Osteocyte (in vitro differentiated cells): ENCODE data around the gene SLC26A1. TPM values are rescaled to one million over a fixed set of nuclear protein-coding genes. Genes with fewer than 3 reads are reported as not detected.
"Not testable (repeated sequence)": the region's sequence is repeated elsewhere in the genome, so short reads cannot be mapped to it uniquely, and the experiment has no call there.

Experiments
- DNase-seq: peaks from one replicate; pipeline ENCODE4 v3.0.0; 2021; ENCODE audit warnings: mixed read lengths; ENCODE audit not compliant: unreplicated experiment; ENCODE audit errors: extremely low spot score
- H3K27ac Mint-ChIP-seq: one replicate; pipeline ENCODE4 v1.8.0; 2021; ENCODE audit warnings: mild to moderate bottlenecking, mixed read lengths; ENCODE audit not compliant: unreplicated experiment
- H3K27me3 Mint-ChIP-seq: one replicate; pipeline ENCODE4 v1.8.0; 2021; ENCODE audit warnings: mixed read lengths; ENCODE audit not compliant: unreplicated experiment
- H3K36me3 Mint-ChIP-seq: one replicate; pipeline ENCODE4 v1.8.0; 2021; ENCODE audit warnings: mixed read lengths; ENCODE audit not compliant: unreplicated experiment
- H3K4me1 Mint-ChIP-seq: one replicate; pipeline ENCODE4 v1.8.0; 2021; ENCODE audit warnings: mixed read lengths; ENCODE audit not compliant: unreplicated experiment
- H3K4me3 Mint-ChIP-seq: one replicate; pipeline ENCODE4 v1.8.0; 2021; ENCODE audit warnings: mild to moderate bottlenecking, moderate library complexity, mixed read lengths; ENCODE audit not compliant: unreplicated experiment
- H3K9me3 Mint-ChIP-seq: one replicate; pipeline ENCODE4 v1.8.0; 2021; ENCODE audit warnings: mixed read lengths; ENCODE audit not compliant: unreplicated experiment
- CTCF ChIP-seq: fragments of 200-600 bp; sonication (generic); IDR thresholded peaks from 2 replicates; pipeline ENCODE4 v1.5.0; 2021; ENCODE audit warnings: antibody characterized with exemption, mild to moderate bottlenecking, moderate library complexity
- total RNA-seq: library from RNA; stranded (reverse); gene quantifications from 2 replicates; pipeline ENCODE4 v1.2.1, GENCODE V29; 2021

Gene SLC26A1
- total RNA-seq, 1 donor from 2014 or later, result 0.83 TPM

GRCh38 chr4:946517-947471 lies 46.4 kb downstream of the SLC26A1 start:
- H3K27me3 Mint-ChIP-seq, result no peaks in the 10 kb centered on the region
- H3K4me3 Mint-ChIP-seq, result no peak overlapping the region
- no peak for DNase-seq
- H3K4me1 Mint-ChIP-seq, result peaks cover 6% of the 10 kb centered on the region
- no peaks in the 10 kb centered on the region for H3K9me3 Mint-ChIP-seq
- no peak overlapping the region for H3K27ac Mint-ChIP-seq
- TF ChIP-seq CTCF, result no peak
- H3K36me3 Mint-ChIP-seq, result peaks cover 2% of the 10 kb centered on the region

GRCh38 chr4:946103-946450 lies 47.1 kb downstream of the SLC26A1 start:
- Mint-ChIP-seq H3K36me3 (peaks cover 2% of the 10 kb centered on the region), H3K9me3 (no peaks in the 10 kb centered on the region), H3K27ac (no peak overlapping the region), H3K4me3 (no peak overlapping the region), H3K4me1 (peaks cover 6% of the 10 kb centered on the region), H3K27me3 (no peaks in the 10 kb centered on the region)
- TF ChIP-seq CTCF, result no peak
- no peak for DNase-seq

- no peak overlapping the region for H3K4me3 Mint-ChIP-seq
- no peaks in the 10 kb centered on the region for H3K27me3 Mint-ChIP-seq
- no peak overlapping the region for H3K27ac Mint-ChIP-seq
- H3K9me3 Mint-ChIP-seq, result no peaks in the 10 kb centered on the region
- H3K36me3 Mint-ChIP-seq, result peaks cover 2% of the 10 kb centered on the region
- DNase-seq, result no peak
- peaks cover 6% of the 10 kb centered on the region for H3K4me1 Mint-ChIP-seq
- TF ChIP-seq CTCF, result no peak
Observed at GRCh38 chr4:945274-946102, 47.7 kb downstream of the SLC26A1 start.

- not testable (repeated sequence) for H3K4me3 Mint-ChIP-seq, H3K36me3 Mint-ChIP-seq, DNase-seq, H3K4me1 Mint-ChIP-seq, H3K27ac Mint-ChIP-seq, H3K9me3 Mint-ChIP-seq, H3K27me3 Mint-ChIP-seq
Observed at GRCh38 chr4:939508-939907, 53.7 kb downstream of the SLC26A1 start.

Other genes starting within 250 kb of the SLC26A1 start
- gene CPLX1, start 167.3 kb downstream of the SLC26A1 start, total RNA-seq, result not detected in 2 replicates
- gene GAK, start 61.1 kb downstream of the SLC26A1 start, total RNA-seq, result 76.7 and 93.8 TPM in 2 replicates
- gene TMEM175, start 60.9 kb downstream of the SLC26A1 start, total RNA-seq, result 37.2 and 39.7 TPM in 2 replicates
- gene DGKQ, start 19.8 kb downstream of the SLC26A1 start, total RNA-seq, result 17.9 and 18.5 TPM in 2 replicates
- 58.0 and 67.8 TPM in 2 replicates for gene IDUA, start 6.4 kb downstream of the SLC26A1 start, total RNA-seq
- 56.9 and 59.8 TPM in 2 replicates for gene FGFRL1, start 18.2 kb upstream of the SLC26A1 start, total RNA-seq
- 3.5 and 3.8 TPM in 2 replicates for gene RNF212, start 120.2 kb upstream of the SLC26A1 start, total RNA-seq
- 149 and 168 TPM in 2 replicates for gene SPON2, start 179.2 kb upstream of the SLC26A1 start, total RNA-seq